ENCODE measurements around the gene ATP8B1. TPM values are rescaled to one million over a fixed set of nuclear protein-coding genes. Genes with fewer than 3 reads are reported as not detected.
A peak's percentile ranks its signal among the peaks of the same experiment; 100 is the strongest.

Gene ATP8B1
- total RNA-seq, 1 donor from 2014 or later = 0.16 TPM

DNA sequence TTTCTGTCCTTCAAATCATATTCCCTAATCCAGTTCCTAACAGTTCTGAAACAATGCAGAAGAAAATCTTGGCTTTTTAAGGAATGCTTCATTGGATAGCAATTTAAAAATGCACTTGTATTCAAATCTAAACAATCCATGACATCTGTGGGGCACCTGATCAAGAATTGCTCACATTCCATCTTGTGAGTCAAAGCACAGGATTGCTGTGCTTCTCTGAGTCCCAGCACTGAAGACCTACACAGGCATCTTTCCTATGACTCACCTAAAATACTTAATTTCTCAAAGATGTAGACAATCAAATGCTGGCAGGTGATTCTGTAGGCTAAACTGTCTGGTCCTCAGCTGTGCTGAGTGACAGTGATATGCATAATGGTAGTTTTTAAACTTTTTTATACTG lies 10.1 kb upstream of the ATP8B1 start:
- peaks cover 14% of the 10 kb centered on the region for H3K27me3 Mint-ChIP-seq (ENCODE audit: insufficient read depth)
- H3K27ac Mint-ChIP-seq = no peak overlapping the region
- H3K4me1 Mint-ChIP-seq (ENCODE audit: low read depth) = no peaks in the 10 kb centered on the region
- peaks cover 13% of the 10 kb centered on the region for H3K9me3 Mint-ChIP-seq
- H3K36me3 Mint-ChIP-seq (ENCODE audit: low read depth) = peaks cover 1% of the 10 kb centered on the region
- no peak overlapping the region for H3K4me3 Mint-ChIP-seq
- intact Hi-C loops (cut with micrococcal nuclease) = no loop called here
- DNase-seq (ENCODE audit: low spot score) = no peak

DNA sequence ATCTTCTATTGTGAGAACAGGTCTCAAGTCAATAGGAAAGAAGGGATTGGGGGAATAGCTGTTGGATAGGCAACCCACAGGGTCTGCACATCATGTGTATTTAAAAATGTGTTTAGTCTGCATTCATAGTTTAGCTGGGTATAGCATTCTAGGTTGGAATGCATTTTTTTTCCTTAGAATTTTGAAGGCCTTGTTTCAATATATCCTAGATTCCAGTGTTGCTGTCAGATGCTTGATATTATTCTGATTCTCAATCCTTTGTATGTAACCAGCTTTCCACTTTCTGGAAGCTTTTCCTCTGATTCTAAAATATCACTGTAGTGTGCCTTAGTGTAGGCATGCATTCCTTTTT lies 9.0 kb upstream of the ATP8B1 start:
- Mint-ChIP-seq H3K27me3 (ENCODE audit: insufficient read depth) (peaks cover 21% of the 10 kb centered on the region), H3K36me3 (ENCODE audit: low read depth) (no peaks in the 10 kb centered on the region), H3K4me1 (ENCODE audit: low read depth) (no peaks in the 10 kb centered on the region), H3K9me3 (peaks cover 13% of the 10 kb centered on the region), H3K27ac (no peak overlapping the region), H3K4me3 (no peak overlapping the region)
- no peak for DNase-seq (ENCODE audit: low spot score)
- intact Hi-C loops (cut with micrococcal nuclease) = no loop called here

DNA sequence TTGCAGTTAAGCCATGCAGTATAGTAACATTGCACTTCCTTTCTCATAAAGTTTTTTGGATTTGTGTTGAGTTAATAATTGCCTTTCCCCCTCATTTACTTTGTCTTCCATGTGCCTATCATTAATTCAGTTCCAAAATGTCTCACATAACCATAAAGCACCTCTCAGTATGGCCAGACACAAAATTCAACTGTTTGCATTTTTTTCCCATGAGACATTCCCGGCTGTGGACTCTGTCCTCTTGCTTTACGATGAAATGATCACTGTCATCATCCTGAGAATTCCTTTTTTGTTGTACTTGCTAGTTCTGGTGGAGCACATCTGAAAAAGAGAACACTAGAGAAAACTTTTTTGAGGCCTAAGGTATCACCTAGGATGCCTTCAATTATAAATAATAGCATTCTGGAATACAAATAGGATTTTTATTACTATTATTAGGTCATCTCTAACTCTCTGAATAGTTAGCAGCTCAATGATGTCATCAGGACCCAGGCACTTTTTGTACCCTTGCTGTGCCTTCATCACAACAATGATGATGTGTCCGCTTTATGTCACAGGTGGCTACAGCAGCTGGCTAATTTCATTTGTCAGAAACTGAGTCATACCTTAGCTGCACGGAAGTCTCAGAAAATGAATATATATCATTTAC lies 8.5 kb upstream of the ATP8B1 start:
- no peaks in the 10 kb centered on the region for H3K4me1 Mint-ChIP-seq (ENCODE audit: low read depth)
- no peaks in the 10 kb centered on the region for H3K36me3 Mint-ChIP-seq (ENCODE audit: low read depth)
- intact Hi-C loops (cut with micrococcal nuclease) = no loop called here
- no peak overlapping the region for H3K4me3 Mint-ChIP-seq
- H3K9me3 Mint-ChIP-seq = peaks cover 13% of the 10 kb centered on the region
- H3K27me3 Mint-ChIP-seq (ENCODE audit: insufficient read depth) = peaks cover 21% of the 10 kb centered on the region
- no peak overlapping the region for H3K27ac Mint-ChIP-seq
- no peak for DNase-seq (ENCODE audit: low spot score)

DNA sequence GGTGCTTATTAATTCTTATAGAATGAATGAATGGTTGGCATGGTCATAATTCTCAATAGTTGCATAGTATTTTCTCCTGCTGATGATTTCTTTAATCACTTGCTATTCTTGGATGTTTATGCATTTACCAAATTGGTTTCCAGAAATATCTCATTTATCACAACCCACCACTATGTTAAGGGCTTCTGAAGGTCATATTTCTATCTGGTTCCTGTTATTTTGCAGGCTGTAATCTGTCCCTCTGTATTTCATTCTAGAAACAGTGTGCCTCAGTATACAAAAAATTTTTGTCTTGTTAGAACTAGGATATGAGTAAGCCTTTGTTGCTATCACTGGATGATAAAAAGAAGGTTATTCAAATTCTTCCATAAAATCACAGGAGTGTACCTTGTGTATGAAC lies 6.1 kb upstream of the ATP8B1 start:
- Mint-ChIP-seq H3K36me3 (ENCODE audit: low read depth) (no peaks in the 10 kb centered on the region), H3K4me3 (no peak overlapping the region), H3K9me3 (peaks cover 12% of the 10 kb centered on the region), H3K4me1 (ENCODE audit: low read depth) (no peaks in the 10 kb centered on the region), H3K27me3 (ENCODE audit: insufficient read depth) (peaks cover 34% of the 10 kb centered on the region), H3K27ac (no peak overlapping the region)
- intact Hi-C loops (cut with micrococcal nuclease) = loop anchor here (5.0 to 10.0 kb wide), 2 partner anchors 48 to 1466 kb away; partner anchors contain the start of gene RAX
- DNase-seq (ENCODE audit: low spot score) = no peak

DNA sequence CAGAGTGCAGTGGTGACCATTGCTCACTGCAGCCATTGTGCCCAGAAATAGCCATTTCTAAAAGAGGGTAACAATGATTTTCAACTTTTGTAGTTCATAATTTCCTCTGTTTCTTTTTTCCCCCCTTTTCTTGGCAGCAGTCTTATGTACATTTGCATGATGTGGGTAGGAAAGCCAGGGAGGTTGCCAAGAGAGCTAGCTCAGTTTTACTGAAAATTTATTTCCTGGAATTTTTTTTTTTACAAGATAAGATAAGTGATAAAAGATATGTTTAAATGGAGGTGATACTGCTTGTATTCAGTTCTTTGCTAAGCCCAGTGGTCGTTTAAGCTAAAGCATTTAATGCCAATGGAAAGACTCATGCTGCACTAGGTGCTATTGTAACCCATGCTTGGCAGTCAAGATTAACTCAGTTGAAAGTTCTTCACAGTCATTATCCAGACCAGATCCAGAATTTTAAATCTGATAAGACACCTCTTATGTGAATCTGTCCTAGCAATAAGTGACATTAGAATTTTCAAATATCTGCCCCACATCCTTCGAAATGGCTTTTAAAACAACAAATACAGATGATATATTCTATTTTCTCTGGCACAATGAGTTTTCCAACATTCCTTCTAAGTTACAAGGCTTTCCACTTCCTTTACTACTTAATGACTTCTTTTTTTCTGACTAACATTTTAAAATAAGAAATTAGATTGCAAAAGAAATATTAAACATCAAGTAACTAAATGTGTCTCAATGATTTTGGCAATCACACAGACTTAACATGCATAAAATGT lies 4.4 kb upstream of the ATP8B1 start:
- Mint-ChIP-seq H3K4me1 (ENCODE audit: low read depth) (no peaks in the 10 kb centered on the region), H3K4me3 (no peak overlapping the region), H3K27ac (no peak overlapping the region), H3K27me3 (ENCODE audit: insufficient read depth) (peaks cover 40% of the 10 kb centered on the region), H3K36me3 (ENCODE audit: low read depth) (no peaks in the 10 kb centered on the region), H3K9me3 (peaks cover 5% of the 10 kb centered on the region)
- no peak for DNase-seq (ENCODE audit: low spot score)
- intact Hi-C loops (cut with micrococcal nuclease) = loop anchor here (5.0 to 10.0 kb wide), 2 partner anchors 50 to 1467 kb away; partner anchors contain the start of gene RAX

DNA sequence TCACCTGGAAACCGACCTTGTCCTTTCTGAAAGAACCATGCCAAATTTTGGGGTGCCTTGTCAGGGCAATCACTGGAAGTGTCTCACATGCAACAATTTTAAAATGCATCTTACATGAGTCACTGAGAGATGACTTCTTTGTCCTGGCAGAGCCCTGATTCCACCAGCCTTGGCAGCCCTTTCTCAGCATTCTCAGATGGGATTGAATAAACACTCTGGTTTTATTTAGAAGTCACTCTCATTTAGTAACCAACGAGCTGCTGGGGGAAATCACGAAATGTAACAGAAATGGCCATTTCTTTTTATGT lies 3.8 kb upstream of the ATP8B1 start:
- intact Hi-C loops (cut with micrococcal nuclease) = loop anchor here (5.0 to 10.0 kb wide), 2 partner anchors 50 to 1468 kb away; partner anchors contain the start of gene RAX
- no peak overlapping the region for H3K4me3 Mint-ChIP-seq
- H3K36me3 Mint-ChIP-seq (ENCODE audit: low read depth) = no peaks in the 10 kb centered on the region
- H3K9me3 Mint-ChIP-seq = peaks cover 5% of the 10 kb centered on the region
- no peak overlapping the region for H3K27ac Mint-ChIP-seq
- H3K4me1 Mint-ChIP-seq (ENCODE audit: low read depth) = peaks cover 3% of the 10 kb centered on the region
- peaks cover 46% of the 10 kb centered on the region for H3K27me3 Mint-ChIP-seq (ENCODE audit: insufficient read depth)
- DNase-seq (ENCODE audit: low spot score) = no peak

DNA sequence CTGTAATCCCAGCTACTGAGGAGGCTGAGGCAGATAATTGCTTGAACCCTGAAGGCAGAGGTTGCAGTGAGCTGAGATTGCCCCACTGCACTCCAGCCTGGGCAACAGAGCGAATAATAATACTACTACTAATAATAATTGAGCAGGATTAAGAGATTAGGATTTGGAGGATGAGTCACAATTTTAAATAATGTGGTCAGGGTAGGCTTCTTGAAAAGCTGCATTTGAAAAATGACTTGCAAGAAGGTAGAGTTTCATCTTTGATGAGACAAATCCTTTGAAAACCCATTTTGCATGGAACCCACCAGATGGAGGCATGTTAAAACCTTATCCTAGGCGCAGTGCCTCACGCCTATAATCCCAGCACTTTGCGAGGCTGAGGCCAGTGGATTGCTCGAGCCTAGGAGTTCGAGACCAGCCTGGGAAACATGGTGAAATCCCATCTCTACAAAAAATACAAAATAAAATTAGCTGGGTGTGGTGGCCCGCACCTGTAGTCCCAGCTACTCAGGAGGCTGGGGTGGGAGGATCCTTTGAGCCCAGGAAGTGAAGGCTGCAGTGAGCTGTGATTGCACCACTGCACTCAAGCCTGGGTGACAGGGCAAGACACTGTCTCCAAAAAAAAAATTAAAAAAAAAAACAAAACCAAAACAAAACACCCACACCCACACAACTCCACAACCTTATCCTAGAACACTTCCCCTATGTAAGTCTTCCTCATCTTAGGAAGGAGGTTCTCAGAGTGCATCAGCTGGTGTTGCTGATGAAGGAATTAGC lies 3.3 kb upstream of the ATP8B1 start:
- Mint-ChIP-seq H3K27me3 (ENCODE audit: insufficient read depth) (peaks cover 52% of the 10 kb centered on the region), H3K9me3 (peaks cover 3% of the 10 kb centered on the region), H3K4me1 (ENCODE audit: low read depth) (peaks cover 9% of the 10 kb centered on the region), H3K36me3 (ENCODE audit: low read depth) (no peaks in the 10 kb centered on the region), H3K27ac (no peak overlapping the region), H3K4me3 (no peak overlapping the region)
- no peak for DNase-seq (ENCODE audit: low spot score)
- intact Hi-C loops (cut with micrococcal nuclease) = loop anchor here (5.0 to 10.0 kb wide), 2 partner anchors 51 to 1468 kb away; partner anchors contain the start of gene RAX

DNA sequence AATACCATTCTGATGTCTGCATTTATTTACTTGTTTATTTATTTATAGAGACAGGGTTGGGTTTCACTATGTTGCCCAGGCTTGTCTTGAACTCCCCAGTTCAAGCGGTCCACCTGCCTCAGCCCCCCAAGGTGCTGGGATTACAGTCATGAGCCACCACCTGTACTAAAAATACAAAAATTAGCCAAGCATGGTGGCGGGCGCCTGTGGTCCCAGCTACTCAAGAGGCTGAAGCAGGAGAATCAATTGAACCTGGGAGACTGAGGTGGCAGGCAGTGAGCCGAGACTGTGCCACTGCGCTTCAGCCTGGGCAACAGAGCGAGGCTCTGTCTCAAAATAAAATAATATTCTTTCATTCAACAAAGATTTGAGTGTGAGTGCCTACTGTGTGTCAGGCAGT lies 2.0 kb upstream of the ATP8B1 start:
- Mint-ChIP-seq H3K36me3 (ENCODE audit: low read depth) (no peaks in the 10 kb centered on the region), H3K9me3 (no peaks in the 10 kb centered on the region), H3K4me3 (no peak overlapping the region), H3K27ac (no peak overlapping the region), H3K4me1 (ENCODE audit: low read depth) (peaks cover 11% of the 10 kb centered on the region), H3K27me3 (ENCODE audit: insufficient read depth) (peaks cover 62% of the 10 kb centered on the region)
- intact Hi-C loops (cut with micrococcal nuclease) = loop anchor here (5.0 to 10.0 kb wide), 2 partner anchors 52 to 1470 kb away; partner anchors contain the start of gene RAX
- no peak for DNase-seq (ENCODE audit: low spot score)

DNA sequence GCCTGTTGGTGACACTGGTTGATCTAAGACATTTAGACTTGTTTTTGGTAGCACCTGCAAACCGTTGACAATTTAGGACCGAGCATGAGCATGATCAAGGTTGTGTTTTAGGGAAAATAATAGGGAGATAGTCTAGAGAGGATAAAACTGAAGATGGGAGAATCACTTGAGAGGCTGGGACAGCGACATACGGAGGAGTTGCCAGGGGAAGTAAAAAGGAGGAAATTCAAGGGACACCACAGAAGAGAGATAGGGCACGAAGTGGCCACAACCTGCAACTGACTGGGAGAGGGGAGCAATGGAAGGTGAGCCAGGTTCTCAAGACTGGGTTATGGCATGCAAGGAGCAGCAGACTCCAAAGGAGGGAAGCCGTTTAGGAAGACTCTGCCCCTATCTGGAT lies 1.4 kb upstream of the ATP8B1 start:
- Mint-ChIP-seq H3K9me3 (no peaks in the 10 kb centered on the region), H3K27me3 (ENCODE audit: insufficient read depth) (peaks cover 67% of the 10 kb centered on the region), H3K36me3 (ENCODE audit: low read depth) (no peaks in the 10 kb centered on the region), H3K4me1 (ENCODE audit: low read depth) (peaks cover 11% of the 10 kb centered on the region), H3K27ac (no peak overlapping the region), H3K4me3 (no peak overlapping the region)
- intact Hi-C loops (cut with micrococcal nuclease) = loop anchor here (5.0 to 10.0 kb wide), 2 partner anchors 372 to 1470 kb away; partner anchors contain the start of gene RAX
- DNase-seq (ENCODE audit: low spot score) = no peak

DNA sequence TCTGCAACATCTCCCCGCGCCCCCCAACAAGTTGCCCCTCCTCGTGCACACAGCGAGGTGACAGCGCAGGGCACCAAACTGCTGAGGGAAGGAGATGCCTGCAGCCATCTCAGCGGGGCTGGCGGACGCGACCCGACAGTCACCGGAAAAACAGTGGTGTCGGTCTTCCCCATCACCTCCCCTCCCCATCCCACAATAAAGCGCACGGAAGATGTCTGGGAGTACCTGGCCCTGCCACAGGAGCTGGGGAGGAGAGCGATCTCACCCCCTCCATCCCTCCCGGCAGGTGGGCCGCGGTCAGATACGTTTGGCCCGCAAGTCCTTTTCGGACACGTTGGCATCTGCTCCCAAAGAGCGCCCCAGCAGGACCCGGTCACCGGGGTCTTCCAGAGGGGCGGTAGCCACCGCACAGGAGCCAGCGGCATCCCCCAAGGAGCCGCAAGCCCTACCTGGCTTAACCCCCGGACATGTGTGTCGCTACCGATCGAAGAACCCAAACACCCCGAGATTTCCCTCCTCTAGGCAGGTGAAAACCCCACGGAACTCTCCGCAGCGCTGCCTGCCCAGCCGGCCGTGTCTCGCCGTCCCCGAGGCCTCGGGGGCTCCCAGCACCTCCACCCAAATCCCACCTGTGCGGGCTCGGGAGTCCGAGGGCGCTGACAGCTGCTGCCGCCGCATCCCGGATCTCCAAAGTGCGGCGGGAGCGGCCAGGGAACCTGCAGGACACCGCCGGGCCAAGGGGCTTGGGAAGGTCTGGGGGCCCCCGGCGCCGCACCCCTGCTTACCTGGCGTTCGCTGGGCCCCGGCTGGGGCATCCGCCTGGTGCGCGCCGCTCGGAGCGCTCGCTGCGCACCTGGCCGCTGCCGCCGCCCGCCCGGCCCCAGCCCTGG lies 657 bp downstream of the ATP8B1 start:
- Mint-ChIP-seq H3K27me3 (ENCODE audit: insufficient read depth) (peaks cover 61% of the 10 kb centered on the region), H3K4me1 (ENCODE audit: low read depth) (peaks cover 11% of the 10 kb centered on the region), H3K27ac (peak overlapping the region; percentile 61), H3K9me3 (no peaks in the 10 kb centered on the region), H3K4me3 (peak overlapping the region; percentile 72), H3K36me3 (ENCODE audit: low read depth) (no peaks in the 10 kb centered on the region)
- intact Hi-C loops (cut with micrococcal nuclease) = loop anchor here (5.0 to 10.0 kb wide), 2 partner anchors 370 to 1472 kb away; partner anchors contain the start of gene RAX
- DNase-seq (ENCODE audit: low spot score) = no peak

DNA sequence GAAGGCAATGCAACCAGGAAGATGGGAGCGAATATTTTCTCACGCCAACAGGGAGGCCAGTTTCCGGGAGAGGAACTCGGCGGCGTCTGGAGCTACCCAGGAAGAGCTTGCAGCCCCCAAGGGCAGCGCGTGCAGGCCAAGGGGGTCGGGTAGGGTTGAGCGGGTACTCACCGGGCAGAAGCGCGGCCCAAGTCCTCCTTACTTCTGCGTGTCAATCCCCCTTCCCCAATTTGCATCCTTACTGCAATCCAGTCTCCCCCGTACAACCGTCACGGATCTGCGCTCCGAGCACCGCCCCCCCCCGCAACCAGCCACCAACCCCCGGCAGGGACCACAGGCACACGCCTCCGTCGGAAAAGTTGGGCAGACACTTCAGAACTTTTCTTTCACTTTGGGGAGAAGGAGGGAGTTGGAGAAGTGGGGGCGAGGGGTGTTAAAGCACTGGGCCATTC lies 1.3 kb downstream of the ATP8B1 start:
- Mint-ChIP-seq H3K27me3 (ENCODE audit: insufficient read depth) (peaks cover 65% of the 10 kb centered on the region), H3K36me3 (ENCODE audit: low read depth) (no peaks in the 10 kb centered on the region), H3K4me3 (peak overlapping the region; percentile 72), H3K4me1 (ENCODE audit: low read depth) (peaks cover 11% of the 10 kb centered on the region), H3K9me3 (no peaks in the 10 kb centered on the region), H3K27ac (peak overlapping the region; percentile 61)
- no peak for DNase-seq (ENCODE audit: low spot score)
- intact Hi-C loops (cut with micrococcal nuclease) = loop anchor here (2.0 to 10.0 kb wide), 3 partner anchors 39 to 1473 kb away; partner anchors contain the start of gene RAX

DNA sequence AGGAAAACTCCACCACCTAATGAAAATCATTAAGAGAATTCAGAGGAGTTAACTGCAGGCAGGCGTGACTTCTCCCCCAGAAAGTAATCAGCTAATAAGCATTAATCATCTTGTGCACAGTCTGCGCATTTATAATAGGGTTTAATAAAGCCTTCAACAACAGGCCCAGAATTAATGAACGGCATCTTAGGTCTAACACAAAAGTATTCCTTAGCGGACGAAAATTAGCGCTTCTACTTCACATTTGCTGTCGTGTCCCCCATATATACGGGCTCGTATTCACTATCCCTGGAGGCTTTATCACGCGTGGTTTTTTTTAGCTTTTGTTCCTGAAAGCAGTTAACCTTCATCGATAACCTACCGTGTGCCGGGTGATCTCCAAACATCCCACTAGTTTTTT lies 1.8 kb downstream of the ATP8B1 start:
- no peak for DNase-seq (ENCODE audit: low spot score)
- H3K27ac Mint-ChIP-seq = no peak overlapping the region
- no peaks in the 10 kb centered on the region for H3K36me3 Mint-ChIP-seq (ENCODE audit: low read depth)
- H3K4me3 Mint-ChIP-seq = peak overlapping the region; percentile 72
- peaks cover 67% of the 10 kb centered on the region for H3K27me3 Mint-ChIP-seq (ENCODE audit: insufficient read depth)
- H3K9me3 Mint-ChIP-seq = no peaks in the 10 kb centered on the region
- intact Hi-C loops (cut with micrococcal nuclease) = loop anchor here (2.0 to 10.0 kb wide), 3 partner anchors 39 to 1473 kb away; partner anchors contain the start of gene RAX
- peaks cover 11% of the 10 kb centered on the region for H3K4me1 Mint-ChIP-seq (ENCODE audit: low read depth)

All from activated T-helper 1 cell treated with anti-CD3 and anti-CD28 coated beads, Interleukin-12 subunit alpha, Interleukin-12 subunit beta, Interleukin-2, Interleukin-4 antibody, amounts not matched to agents 30 ng/mL and 10 ng/mL and 1 ng/mL, durations not matched to agents 14 hours and 24 hours and 36 hours (primary cell).